Activated CD8-positive, alpha-beta memory T cell treated with anti-CD3 and anti-CD28 coated beads for 1 hour (primary cell): ENCODE results near the gene TRIM22.
"Not testable (repeated sequence)": the region's sequence is repeated elsewhere in the genome, so short reads cannot be mapped to it uniquely, and the experiment has no call there.

Experiments
- DNase-seq, 2 donors: peaks; one replicate each; pipeline ENCODE4 v3.0.0-alpha.2; 2020; ENCODE audit warnings: low read depth in 1 of 2; ENCODE audit errors: extremely low read depth in 1 of 2

TRIM22 gene, protein sequence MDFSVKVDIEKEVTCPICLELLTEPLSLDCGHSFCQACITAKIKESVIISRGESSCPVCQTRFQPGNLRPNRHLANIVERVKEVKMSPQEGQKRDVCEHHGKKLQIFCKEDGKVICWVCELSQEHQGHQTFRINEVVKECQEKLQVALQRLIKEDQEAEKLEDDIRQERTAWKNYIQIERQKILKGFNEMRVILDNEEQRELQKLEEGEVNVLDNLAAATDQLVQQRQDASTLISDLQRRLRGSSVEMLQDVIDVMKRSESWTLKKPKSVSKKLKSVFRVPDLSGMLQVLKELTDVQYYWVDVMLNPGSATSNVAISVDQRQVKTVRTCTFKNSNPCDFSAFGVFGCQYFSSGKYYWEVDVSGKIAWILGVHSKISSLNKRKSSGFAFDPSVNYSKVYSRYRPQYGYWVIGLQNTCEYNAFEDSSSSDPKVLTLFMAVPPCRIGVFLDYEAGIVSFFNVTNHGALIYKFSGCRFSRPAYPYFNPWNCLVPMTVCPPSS

DNA sequence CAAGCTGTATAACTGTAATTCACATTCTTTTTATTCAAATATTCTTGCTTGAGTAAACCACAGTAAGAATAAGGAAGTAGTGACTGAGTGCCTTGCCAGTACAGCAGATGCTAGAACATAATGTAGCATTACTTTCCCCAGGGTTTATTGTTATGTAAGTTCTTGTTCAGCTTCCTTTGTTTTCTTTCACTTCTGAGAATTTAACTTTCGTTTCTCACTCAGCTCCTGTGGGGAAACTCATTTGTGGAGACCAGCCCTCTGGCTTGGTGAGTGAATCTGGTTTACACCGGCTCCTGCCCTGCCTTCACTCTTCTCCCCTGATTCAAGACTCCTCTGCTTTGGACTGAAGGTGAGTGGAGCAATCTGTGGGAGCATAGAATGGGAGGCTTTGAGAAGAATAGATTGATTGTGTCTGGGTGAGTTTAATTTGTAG, at the start of gene TRIM22:
Gene TRIM22, plus strand, starts transcription at position 240 of the 433 bp plus-strand sequence. CDS start 6,443 bp downstream, outside the sequence.
- DNase-seq = no peak

DNA sequence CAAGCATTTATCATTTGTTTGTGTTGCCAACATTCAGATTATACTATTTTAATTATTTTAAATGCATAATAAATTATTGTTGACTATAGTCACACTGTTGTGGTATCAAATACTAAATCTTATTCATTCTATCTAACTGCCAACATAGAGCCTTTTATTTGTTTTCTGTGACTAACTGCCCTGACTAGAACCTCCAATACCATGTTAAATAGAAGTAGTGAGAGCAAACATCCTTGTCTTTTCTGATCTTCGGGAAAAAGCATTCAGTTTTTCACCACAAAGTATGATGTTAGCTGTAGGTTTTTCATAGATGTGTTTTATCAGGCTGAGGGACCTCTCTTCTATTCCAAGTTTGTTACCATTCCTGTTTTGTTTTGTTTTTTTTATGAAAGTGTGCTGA, 49.6 kb upstream of the TRIM22 start:
- DNase-seq = no peak

DNA sequence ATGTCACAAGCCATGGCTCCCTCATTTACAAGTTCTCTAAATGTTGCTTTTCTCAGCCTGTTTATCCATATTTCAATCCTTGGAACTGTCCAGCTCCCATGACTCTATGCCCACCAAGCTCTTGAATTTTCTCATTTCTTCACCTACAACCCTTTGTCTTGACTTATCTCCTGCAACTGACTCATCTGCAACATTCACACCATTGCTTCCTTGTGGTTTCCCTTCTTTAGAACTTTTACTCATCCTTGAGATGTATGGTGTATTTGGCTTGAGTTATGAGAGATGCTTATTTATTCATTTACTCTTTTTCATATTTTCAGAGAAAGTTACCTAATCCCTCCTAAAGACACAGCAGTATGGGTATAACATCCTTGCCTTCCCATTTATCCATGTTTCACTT, 46.0 kb upstream of the TRIM22 start:
- DNase-seq = no peak

DNA sequence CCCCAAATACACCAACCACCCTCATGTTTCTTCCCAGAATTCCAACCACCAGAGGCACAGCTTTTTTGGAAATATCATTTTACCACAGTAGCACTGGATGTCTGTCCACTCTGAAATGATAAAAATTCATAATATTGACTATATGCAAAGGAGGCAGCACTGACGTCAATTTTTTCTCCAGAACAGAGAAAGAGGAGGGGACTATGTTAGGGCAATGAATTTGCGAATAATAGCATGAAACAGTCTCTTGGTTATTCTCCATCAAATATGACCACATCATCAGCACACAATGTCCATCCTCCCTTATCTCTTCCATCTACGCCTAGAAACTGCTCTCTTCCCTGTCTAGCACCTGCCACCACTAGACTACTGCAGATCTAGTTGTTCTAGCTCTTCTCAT, 43.5 kb upstream of the TRIM22 start:
- DNase-seq = no peak

DNA sequence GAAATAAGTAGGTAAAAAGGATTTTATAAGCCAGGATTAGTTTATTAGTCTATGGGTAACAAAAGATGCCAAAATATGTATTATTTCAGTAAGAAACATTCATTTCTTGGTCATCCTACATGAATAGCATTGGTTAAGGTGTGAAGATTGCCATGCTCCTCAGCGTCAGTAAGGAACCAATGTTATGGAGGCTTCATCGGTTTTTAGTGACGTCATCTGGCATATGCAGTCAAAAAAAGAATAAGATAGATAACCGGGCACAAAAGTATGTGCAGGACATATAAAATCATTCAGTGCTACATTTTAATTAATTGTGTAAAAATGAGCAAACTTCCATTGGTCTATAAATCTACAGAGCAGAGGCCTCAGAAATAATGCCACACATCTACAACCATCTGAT, 34.1 kb upstream of the TRIM22 start:
- DNase-seq = no peak

DNA sequence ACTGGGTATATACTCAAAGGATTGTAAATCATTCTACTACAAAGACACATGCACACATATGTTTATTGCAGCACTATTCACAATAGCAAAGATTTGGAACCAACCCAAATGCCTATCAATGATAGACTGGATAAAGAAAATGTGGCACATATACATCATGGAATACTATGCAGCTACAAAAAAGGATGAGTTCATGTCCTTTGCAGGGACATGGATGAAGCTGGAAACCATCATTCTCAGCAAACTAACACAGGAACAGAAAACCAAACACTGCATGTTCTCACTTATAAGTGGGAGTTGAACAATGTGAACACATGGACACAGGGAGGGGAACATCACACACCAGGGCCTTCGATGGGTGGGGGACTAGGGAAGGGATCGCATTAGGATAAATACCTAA, 32.6 kb upstream of the TRIM22 start:
- DNase-seq = not testable (repeated sequence)

DNA sequence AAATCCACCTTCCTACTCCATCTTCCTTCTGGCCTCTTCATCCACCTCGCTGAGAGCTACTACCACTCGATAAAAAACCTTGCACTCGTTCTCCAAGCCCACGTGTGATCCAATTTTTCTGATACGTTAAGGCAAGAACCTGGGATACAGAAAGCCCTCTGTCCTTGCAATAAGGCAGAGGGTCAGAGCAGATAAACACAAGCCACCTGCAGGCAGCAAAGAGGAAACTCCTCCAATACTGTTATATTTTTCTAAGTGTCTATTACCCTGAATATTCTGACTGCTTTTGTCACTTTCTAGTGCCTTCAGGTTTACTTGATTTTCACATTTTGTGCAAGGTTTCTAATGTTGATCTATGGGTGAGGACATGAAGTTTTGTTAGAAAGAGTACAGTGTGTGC, 31.3 kb upstream of the TRIM22 start:
- no peak for DNase-seq

DNA sequence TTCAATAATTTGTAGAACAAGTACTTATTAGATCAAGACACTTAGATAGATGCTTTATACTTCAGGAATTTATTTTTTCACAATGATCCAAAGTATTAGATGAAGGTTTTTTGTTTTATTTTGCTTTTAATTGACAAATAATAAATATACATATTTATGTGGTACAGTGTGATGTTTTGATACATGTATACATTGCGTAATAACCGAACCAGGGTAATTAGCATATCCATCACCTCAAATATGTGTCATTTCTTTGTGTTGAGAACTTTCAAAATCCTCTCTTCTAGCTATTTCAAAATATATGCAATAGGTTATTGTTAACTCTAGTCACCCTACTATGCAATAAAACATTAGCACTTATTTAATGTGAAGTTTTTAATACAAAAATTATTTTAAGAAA, 26.1 kb upstream of the TRIM22 start:
- DNase-seq = no peak

DNA sequence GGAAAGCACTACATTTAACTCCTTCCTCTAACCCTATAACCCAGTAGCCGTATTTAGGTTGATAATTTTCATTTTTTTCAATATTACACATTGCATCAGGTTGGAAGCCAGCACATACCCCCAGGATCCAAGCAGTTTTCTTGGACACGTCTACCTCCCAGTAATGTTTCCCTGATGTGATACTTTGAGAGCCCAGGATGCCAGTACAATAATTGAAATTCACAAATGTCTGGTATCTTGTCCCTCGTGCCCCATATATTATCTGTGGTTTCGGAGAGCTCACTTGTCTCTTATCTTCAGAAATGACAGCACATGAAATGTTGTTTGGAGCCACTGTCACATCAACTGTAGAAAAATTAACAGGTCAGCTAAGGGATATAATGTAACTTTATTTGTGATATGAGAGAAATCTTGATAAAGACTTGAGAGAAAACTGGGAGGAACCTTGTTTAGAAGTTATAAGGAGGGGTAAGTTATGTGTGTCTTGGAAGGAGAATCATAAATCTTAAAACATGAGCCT, 24.5 kb upstream of the TRIM22 start:
- no peak for DNase-seq

DNA sequence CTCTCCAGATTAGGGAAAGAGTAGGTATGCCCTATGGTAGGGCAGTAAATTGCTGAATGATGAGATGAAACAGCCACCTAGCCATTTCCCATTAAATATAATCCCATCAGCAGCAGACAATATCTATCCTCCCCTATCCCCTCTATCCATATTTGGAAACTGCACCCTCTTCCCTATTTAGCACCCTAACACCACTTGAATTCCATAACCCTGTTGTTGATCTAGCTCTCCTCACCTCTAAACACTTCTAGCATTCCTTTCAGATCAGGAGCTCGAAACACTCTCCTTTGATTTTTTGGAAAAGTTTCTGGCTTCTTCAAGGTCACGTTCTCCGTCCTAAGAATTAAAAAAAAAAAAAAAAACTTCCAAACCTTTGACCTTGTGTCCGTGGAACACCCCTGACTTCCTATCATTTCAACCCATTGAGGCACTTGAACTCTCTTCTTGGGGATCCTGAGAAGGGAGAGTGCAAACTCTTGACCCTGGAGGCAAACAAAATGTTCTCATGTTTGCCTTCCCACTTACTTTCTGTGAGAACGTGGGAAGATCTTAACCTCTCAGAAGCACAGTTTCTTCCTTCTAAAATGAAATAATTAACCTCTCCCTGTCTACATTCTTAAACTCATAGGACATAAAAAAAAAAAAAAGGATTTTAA, 23.7 kb upstream of the TRIM22 start:
- DNase-seq = no peak

DNA sequence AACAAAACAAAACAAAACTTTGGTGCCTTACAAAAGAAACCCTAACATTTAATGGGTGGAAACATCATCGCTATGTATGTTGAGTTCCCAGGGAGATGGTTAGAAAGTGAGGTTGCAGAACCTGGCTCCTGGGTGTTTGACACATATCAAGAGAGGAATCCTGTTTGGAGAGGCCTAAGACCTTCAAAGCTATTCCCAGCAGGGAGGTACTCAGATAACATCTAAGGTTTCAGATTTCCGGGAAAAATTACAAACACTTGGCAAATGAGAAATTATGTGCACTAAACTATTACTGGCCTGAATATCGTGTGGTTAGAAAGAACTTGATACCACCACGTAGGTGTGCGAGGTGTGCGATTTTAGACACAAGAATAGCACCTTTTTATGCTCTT, 23.2 kb upstream of the TRIM22 start:
- no peak for DNase-seq

DNA sequence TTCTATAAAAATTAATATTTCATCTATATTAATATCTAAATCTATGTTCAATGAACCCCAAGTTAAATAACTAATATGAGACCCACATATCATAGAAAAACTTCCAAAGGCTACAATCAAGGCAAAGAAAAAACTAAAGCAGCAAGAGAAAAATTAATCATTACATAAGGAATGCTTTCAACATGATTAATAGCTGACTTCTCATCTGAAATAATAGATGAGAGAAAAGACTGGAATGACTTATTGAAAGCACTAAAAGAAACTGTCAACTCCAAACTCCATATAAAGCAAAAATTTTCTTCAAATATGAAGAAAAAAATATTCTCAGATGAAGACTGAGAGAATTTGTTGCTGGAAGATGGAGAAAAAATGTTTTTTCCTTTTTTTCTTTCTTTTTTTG, 17.8 kb upstream of the TRIM22 start:
- DNase-seq = no peak

DNA sequence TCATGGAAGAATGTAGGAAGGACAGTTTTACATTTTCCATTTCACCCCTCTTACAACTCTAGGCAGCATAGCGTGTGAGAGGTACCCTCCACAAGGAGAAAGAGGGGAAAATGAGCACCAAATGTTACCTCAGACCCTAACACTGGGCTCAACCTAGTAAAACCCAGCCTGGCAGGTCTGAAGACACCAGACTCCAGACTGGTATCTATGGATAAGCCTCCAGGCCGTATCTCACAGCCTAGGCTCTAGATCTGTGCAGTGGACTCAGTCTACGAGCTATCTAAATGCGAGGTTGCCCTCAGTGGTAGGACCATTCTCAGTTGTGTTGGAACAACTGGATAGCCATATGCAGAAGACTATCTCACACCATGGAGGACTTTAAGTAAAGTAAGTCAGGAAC, 15.2 kb upstream of the TRIM22 start:
- no peak for DNase-seq

DNA sequence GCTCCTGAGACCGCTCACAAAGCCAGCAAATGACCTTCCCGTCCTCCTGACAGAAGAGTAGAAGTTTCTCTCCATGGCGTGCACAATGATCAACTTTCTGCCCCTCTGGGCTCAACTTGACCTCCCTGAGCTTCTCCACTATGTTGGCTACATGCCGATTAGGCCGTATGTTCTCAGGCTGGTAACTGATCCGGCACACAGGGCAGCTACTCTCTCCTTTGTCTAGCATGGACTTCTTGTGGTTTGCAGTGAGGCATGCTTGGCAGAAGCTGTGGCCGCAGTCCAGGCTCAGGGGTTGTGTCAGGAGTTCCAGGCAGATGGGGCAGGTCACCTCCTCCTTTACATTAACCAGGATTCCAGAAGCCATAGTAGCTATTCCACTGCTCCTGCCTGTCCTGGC, 9.8 kb upstream of the TRIM22 start:
- no peak for DNase-seq

DNA sequence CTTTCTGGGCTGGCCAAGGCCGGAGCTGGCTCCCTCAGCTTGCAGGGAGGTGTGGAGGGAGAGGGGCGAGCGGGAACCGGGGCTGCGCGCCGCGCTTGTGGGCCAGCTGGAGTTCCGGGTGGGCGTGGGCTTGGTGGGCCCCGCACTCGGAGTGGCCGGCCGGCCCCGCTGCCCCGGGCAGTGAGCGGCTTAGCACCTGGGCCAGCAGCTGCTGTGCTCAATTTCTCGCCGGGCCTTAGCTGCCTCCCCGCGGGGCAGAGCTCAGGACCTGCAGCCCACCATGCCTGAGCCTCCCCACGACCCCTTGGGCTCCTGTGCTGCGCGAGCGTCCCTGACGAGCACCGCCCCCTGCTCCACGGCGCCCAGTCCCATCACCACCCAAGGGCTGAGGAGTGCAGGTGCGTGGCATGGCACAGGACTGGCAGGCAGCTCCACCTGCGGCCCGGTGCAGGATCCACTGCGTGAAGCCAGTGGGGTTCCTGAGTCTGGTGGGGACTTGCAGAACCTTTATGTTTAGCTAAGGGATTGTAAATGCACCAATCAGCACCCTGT, 6.6 kb upstream of the TRIM22 start:
- DNase-seq = not testable (repeated sequence)

DNA sequence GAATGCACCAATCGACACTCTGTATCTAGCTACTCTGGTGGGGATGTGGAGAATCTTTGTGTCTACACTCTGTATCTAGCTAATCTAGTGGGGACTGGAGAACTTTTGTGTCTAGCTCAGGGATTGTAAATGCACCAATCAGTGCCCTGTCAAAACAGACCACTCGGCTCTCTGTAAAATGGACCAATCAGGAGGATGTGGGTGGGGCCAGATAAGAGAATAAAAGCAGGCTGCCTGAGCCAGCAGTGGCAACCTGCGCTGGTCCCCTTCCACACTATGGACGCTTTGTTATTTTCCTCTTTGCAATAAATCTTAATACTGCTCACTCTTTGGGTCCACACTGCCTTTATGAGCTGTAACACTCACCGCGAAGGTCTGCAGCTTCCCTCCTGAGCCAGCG, 6.0 kb upstream of the TRIM22 start:
- DNase-seq = not testable (repeated sequence)

DNA sequence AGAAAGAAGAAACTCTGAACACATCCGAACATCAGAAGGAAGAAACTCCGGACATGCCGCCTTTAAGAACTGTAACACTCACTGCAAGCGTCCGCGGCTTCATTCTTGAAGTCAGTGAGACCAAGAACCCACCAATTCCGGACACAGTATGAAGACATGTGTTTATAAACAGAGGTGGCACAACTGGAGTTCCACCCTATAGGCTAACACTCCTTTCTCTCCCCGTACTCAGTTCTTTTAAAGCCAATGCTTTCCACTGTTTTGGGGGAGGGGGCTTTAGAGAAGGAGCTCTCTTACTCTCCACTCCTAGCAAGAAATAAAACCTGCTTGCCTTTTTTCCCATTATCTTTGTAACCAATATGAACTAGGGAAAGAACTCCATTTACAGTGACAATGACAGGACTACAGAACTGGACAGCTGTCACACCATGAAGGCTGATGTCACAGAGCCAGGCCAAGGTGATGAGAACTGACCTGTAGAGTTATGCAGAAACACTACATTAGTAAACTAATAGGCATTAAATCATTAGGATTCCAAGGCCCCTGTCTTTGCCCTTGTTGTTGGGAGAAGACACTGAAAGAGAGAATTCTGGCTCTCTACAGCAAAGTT, 5.4 kb upstream of the TRIM22 start:
- no peak for DNase-seq

DNA sequence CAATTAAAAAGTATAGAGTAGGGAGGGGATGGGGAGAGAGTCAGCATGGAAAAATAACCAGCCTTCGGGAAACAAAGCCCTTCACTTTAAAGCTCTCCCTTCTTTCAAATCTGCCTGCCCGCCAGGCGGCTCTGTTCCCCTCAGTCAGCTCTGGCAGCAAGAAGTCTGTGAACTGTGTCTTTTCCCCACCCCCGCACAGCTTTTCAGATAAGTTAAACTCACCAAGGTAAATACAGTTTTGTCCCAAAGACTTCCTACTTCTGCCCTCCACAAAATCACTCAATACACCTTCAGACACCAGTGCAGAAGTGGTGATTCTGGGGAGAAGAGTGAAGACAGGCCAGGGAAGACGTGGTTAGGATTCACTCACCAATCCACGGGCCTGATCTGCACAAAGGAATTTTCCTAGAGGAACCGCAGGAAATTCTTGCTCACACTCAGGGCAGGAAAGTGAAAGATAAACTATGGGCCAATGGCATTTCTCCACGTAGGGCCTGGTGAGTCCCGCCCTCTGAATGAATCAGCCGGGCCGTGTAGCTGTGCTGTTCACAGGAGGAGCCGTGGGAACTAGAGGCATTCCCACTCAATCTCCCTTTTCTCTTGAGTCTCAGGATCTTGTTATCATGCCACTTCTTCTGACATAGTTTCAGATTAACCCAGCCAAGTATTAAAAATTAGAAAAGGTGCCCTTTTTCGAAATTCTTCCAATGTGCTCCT, 4.8 kb upstream of the TRIM22 start, which contains the start of gene TRIM5:
Gene TRIM5, minus strand, starts transcription at position 429 of the 717 bp plus-strand sequence. CDS start 4,897 bp downstream, outside the sequence.
- peak; percentile 43 to 56 for DNase-seq

DNA sequence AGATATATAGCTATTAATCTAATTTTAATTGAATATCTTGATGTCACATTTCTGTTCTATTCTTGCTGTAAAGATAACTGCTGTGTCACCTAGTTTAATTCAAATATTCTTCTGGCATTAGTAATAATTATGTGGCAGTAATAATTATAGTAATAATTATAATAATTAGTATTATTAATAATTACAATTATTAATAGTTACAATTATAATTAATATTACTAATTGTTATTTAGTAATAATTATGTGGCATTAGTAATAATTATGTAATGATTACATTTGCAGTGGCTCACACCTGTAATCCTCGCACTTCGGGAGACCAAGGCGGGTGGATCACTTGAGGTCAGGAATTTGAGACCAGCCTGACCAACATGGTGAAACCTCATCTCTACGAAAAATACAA, 3.2 kb upstream of the TRIM22 start:
- no peak for DNase-seq

DNA sequence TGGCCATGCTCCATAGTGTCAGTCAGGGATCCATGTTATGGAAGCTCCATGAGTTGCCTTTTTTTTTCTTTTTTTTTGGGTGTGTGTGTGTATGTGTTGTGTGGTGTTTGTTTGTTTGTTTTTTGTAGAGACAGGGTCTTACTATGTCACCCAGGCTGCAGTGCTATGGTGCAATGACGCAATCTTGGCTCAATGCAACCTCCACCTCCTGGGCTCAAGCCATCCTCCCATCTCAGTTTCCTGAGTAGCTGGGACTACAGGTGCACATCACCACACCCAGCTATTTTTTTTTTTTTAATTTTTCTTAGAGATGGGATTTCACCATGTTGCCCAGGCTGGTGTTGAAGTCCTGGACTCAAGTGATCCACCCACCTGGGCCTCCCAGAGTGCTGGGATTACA, 1.1 kb upstream of the TRIM22 start:
- no peak for DNase-seq

DNA sequence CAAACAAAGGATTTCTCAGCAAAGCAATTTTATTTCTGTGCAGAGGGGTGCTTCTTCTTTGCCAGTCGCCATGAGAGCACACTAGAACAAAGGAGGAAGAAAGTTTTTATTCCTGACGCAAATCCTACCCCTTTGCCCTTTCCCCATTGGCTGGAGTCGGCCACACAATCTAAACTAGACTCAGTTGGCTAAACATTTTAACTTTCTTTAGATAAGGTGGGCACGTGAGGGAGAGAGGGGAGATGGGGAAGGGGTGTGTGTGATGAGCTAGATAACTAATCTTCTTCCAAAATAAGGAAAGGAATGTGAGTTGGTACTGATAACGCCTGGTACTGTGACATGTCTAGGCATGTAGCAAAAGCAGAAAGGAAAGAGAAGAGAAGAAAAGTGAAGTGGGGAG, 626 bp downstream of the TRIM22 start:
- DNase-seq = no peak
